ENCODE measurements around the gene EEIG1.

Gene EEIG1

DNA sequence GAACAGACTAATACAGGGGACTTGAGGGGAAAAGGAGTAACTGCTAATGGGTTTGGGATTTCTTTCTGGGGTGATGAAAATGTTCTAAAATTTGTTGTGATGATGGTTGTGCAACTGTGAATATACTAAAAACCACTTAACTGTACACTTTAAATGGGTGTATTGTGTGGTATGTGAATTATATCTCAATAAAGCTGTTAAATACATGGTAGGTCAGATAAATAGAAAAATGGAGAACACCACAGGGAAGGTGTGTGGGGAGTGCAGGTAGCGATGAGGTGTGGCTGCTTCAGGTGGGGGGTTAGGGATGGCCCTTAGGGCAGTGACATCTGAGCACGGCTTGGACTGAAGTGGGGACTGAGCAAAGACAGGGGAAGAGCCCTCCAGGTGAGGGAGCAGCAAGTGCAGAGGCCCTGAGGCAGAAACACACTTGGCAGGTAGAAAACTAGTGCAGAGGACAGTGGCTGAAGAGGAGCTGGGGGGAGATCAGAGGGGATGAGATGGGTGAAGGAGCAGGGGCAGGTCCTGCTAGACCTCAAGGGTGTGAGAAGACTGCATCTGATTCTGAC, 20.9 kb downstream of the EEIG1 start:
- no peak overlapping the region for H3K4me3 ChIP-seq (ENCODE audit: low read length)
- TF ChIP-seq, protein P1, sequence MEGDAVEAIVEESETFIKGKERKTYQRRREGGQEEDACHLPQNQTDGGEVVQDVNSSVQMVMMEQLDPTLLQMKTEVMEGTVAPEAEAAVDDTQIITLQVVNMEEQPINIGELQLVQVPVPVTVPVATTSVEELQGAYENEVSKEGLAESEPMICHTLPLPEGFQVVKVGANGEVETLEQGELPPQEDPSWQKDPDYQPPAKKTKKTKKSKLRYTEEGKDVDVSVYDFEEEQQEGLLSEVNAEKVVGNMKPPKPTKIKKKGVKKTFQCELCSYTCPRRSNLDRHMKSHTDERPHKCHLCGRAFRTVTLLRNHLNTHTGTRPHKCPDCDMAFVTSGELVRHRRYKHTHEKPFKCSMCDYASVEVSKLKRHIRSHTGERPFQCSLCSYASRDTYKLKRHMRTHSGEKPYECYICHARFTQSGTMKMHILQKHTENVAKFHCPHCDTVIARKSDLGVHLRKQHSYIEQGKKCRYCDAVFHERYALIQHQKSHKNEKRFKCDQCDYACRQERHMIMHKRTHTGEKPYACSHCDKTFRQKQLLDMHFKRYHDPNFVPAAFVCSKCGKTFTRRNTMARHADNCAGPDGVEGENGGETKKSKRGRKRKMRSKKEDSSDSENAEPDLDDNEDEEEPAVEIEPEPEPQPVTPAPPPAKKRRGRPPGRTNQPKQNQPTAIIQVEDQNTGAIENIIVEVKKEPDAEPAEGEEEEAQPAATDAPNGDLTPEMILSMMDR (IDR thresholded peaks at IDR 0.05; ENCODE audit: insufficient read depth, low read depth, low read length, missing control alignments), result no peak
- DNase-seq (ENCODE audit: low read depth), result no peak

DNA sequence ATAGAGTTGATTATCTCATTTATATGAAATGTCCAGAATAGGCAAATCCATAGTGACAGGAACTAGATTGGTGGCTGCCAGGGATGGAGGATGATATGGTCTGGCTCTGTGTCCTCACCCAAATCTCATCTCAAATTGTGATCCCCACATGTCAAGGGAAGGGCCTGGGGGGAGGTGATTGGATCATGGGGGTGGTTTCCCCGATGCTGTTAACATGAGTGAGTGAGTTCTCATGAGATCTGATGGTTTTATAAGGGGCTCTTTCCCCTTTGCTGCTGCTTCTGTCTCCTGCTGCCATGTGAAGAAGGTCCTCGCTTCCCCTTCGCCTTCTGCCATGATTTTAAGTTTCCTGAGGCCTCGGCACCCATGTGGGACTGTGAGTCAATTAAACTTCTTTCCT, 21.4 kb downstream of the EEIG1 start:
- no peak overlapping the region for H3K4me3 ChIP-seq (ENCODE audit: low read length)
- TF ChIP-seq, protein P1 (IDR thresholded peaks at IDR 0.05; ENCODE audit: insufficient read depth, low read depth, low read length, missing control alignments), result no peak
- DNase-seq (ENCODE audit: low read depth), result no peak

DNA sequence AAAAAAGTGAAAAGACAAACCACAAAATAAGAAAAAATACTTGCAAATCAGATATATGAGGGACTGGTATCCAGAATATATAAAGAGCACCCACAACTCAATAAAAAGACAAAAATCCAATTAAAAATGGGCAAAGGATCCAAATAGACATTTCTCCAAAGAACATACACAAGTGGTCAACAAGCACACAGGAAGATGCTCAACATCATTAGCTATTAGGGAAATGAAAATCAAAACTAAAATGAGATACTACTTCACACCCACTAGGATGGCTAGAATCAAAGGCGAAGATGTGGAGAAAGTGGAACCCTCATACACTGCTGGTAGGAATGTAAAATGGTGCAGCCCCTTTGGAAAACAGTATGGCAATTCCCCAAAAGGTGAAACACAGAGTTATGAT, 22.1 kb downstream of the EEIG1 start:
- H3K4me3 ChIP-seq (ENCODE audit: low read length), result no peak overlapping the region
- TF ChIP-seq, protein P1 (IDR thresholded peaks at IDR 0.05; ENCODE audit: insufficient read depth, low read depth, low read length, missing control alignments), result no peak
- no peak for DNase-seq (ENCODE audit: low read depth)

DNA sequence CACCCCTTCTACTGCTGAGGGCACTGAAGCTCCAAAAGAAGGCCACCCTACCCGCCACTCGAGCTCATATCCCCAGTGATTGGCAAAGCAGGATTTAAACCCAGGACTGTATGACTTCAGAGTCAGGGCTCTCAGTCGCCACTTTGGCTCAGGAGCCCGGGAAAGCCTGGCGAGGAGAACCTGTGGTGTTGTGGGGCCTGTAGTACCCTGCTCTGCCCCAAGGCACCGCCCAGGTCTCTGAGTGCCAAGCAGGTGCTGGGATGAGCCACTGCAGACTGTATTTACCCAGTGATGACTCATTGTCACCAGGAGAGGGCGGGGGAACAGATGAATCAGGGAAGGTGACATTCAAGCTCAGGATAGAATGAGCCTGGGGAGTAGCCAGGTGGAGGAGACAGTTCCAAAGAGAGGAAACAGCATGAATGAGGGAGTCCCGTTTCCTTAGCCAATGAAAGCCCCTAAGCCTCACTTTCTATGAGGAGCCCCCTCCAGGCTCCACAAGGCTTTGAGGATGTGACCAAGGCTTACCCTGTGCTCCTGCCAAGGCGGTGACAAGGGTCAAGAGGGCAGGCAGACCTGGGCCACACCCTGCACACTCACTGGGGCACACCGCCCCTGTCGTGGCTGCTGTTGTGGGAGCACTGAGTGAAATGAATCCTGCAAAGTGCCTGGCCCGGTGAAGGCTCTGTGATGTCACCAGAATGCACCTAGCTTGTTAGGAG, 25.3 kb downstream of the EEIG1 start:
- H3K4me3 ChIP-seq (ENCODE audit: low read length), result no peak overlapping the region
- peak; percentile 85 for DNase-seq (ENCODE audit: low read depth)
- TF ChIP-seq, protein P1 (IDR thresholded peaks at IDR 0.05; ENCODE audit: insufficient read depth, low read depth, low read length, missing control alignments), result peak; percentile 56

DNA sequence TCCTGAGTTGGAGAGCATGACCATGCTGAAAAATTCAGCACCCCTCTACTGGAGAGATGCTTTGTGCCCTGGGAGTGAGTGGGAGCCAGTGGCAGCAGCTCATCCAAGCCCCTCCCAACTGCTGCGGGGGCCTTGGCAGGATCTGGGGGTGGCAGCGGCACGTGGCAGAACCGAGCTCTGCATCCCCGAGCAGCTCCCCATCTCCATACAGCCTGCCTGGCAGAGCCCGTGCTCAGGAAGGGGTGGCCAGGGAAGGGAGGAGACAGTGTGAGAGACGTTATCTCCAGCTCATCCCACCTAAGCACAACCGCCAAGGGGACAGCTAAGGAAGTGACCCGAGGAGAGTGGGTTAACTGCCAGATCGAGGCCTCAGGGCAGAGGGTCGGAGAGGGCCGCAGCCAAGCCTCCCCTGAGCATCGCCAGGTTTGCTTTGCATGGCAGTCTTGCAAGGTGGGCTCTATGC, 25.9 kb downstream of the EEIG1 start:
- TF ChIP-seq, protein P1 (IDR thresholded peaks at IDR 0.05; ENCODE audit: insufficient read depth, low read depth, low read length, missing control alignments), result no peak
- DNase-seq (ENCODE audit: low read depth), result no peak
- H3K4me3 ChIP-seq (ENCODE audit: low read length), result no peak overlapping the region

DNA sequence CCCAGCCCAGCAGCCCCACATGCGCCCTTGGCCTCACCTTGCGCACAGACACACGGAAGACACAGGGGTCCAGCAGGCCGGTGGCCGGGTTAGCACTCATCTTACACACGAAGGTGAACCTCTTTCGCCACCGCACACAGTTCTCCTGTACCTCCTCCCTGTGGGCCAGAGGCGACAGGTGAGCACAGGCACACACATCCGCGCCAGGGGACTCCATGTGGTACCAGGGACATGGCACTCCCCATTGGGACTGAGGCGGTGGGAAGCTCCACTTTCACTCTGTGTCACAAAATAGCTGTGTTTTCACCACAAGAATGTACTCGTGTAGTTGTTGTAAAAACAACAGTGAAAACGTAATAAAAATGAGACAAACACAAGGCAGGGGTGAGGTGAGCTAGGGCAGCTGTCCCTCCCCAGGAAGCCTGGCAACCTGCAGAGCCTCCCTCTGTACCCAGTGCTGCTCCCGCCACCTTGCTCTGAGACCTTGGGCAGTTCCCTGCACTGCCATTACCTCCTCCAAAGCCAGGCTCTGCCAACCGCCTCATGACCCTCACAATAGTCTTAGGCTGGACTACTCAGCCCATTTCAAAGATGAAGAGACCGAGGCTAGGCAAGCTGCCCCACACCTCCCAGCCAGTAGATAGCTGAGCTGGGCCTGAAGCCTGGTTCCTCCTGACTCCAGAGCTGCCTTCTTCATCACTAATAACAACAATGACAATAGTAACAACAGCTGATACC, 26.9 kb downstream of the EEIG1 start:
- DNase-seq (ENCODE audit: low read depth), result no peak
- H3K4me3 ChIP-seq (ENCODE audit: low read length), result no peak overlapping the region
- TF ChIP-seq, protein P1 (IDR thresholded peaks at IDR 0.05; ENCODE audit: insufficient read depth, low read depth, low read length, missing control alignments), result no peak

All from epithelial cell of esophagus (primary cell).